H1 (cell line): ENCODE data around the gene ARV1. TPM values are rescaled to one million over a fixed set of nuclear protein-coding genes. Genes with fewer than 3 reads are reported as not detected.

Experiments used
- CTCF ChIA-PET: fragments of 300-600 bp; sonication (Branson Sonifier 250); formaldehyde crosslinking; loops from one replicate; lab custom pipeline; 2021; ENCODE audit not compliant: partially characterized antibody; lab: Charles Lee
- POLR2A ChIA-PET: fragments of 300-600 bp; sonication (Branson Sonifier 250); formaldehyde crosslinking; loops from one replicate; lab custom pipeline; 2021; ENCODE audit warnings: inconsistent platforms; ENCODE audit not compliant: partially characterized antibody; lab: Charles Lee
- DNase-seq, 2 experiments: peaks; one replicate each; pipeline versions ENCODE4 v3.0.0 to v3.0.0-alpha.2; 2010 to 2022; ENCODE audit warnings: low spot score in 2 of 2, low read depth in 1 of 2, mixed read lengths in 1 of 2
- FAIRE-seq: peaks from 2 replicates; lab custom pipeline; 2011; peaks lifted over from hg19 to GRCh38; lab: Jason Lieb, UNC
- H2AFZ ChIP-seq: 2 replicates; pipeline ENCODE4 v1.8.1; 2012; ENCODE audit warnings: low read length, inconsistent platforms
- H2AK5ac ChIP-seq: 2 replicates; pipeline ENCODE4 v1.6.1; 2013; ENCODE audit warnings: low read depth, low read length
- H2BK120ac ChIP-seq: replicated peaks from 2 replicates; pipeline ENCODE3; 2013; ENCODE audit warnings: low read depth, low read length, inconsistent platforms
- H2BK12ac ChIP-seq: 2 replicates; pipeline ENCODE4 v1.6.1; 2013; ENCODE audit warnings: low read depth, low read length
- H2BK15ac ChIP-seq: 2 replicates; pipeline ENCODE4 v1.6.1; 2013; ENCODE audit warnings: low read length
- H2BK20ac ChIP-seq: 2 replicates; pipeline ENCODE4 v1.6.1; 2013; ENCODE audit warnings: low read length
- H2BK5ac ChIP-seq: 2 replicates; pipeline ENCODE4 v1.6.1; 2013; ENCODE audit warnings: low read depth, low read length
- H3K14ac ChIP-seq: 2 replicates; pipeline ENCODE4 v1.6.1; 2013; ENCODE audit warnings: inconsistent platforms; ENCODE audit not compliant: insufficient read length
- H3K18ac ChIP-seq: 2 replicates; pipeline ENCODE4 v1.6.1; 2013; ENCODE audit warnings: low read length; ENCODE audit errors: extremely low read depth
- H3K23ac ChIP-seq: 2 replicates; pipeline ENCODE4 v1.6.1; 2013; ENCODE audit warnings: inconsistent platforms; ENCODE audit not compliant: insufficient read length
- H3K23me2 ChIP-seq: 2 replicates; pipeline ENCODE4 v1.6.1; 2013; ENCODE audit warnings: low read depth, low read length
- H3K27ac ChIP-seq: 2 replicates; pipeline ENCODE4 v1.6.1; 2011; ENCODE audit warnings: low read depth, low read length, inconsistent platforms
- H3K27me3 ChIP-seq, 4 experiments: replicated peaks in 1 of 4; 1 replicate in 1 of 4; 2 replicates in 3 of 4; pipeline versions ENCODE4 v1.6.1 to v1.8.1; 2011 to 2013; ENCODE audit warnings: low read length in 3 of 4, mild to moderate bottlenecking in 3 of 4, inconsistent platforms in 2 of 4, mixed read lengths in 2 of 4, moderate library complexity in 1 of 4; ENCODE audit not compliant: control insufficient read depth in 3 of 4, insufficient read depth in 3 of 4; ENCODE audit errors: extremely low read depth in 1 of 4
- H3K36me3 ChIP-seq, 4 experiments: 2 replicates each; pipeline versions ENCODE4 v1.6.1 to v1.8.1; 2011 to 2013; ENCODE audit warnings: mild to moderate bottlenecking in 4 of 4, low read length in 3 of 4, moderate library complexity in 2 of 4, control low read depth in 1 of 4, inconsistent platforms in 1 of 4; ENCODE audit not compliant: insufficient read depth in 4 of 4, control insufficient read depth in 2 of 4
- H3K4ac ChIP-seq: replicated peaks from 2 replicates; pipeline ENCODE3; 2013; ENCODE audit warnings: low read length, low read depth, mixed read lengths, inconsistent platforms; ENCODE audit not compliant: insufficient read length
- H3K4me1 ChIP-seq, 4 experiments: replicated peaks in 1 of 4; 1 replicate in 1 of 4; 2 replicates in 3 of 4; pipeline versions ENCODE4 v1.6.1 to v1.8.1; 2011 to 2013; ENCODE audit warnings: low read length in 3 of 4, inconsistent platforms in 2 of 4, mixed read lengths in 1 of 4; ENCODE audit not compliant: insufficient read depth in 4 of 4, control insufficient read depth in 3 of 4
- H3K4me2 ChIP-seq, 2 experiments: 2 replicates each; pipeline versions ENCODE4 v1.6.1 to v1.8.1; 2011 to 2013; ENCODE audit warnings: low read depth in 2 of 2, low read length in 2 of 2, control low read depth in 1 of 2, inconsistent platforms in 1 of 2, mild to moderate bottlenecking in 1 of 2; ENCODE audit not compliant: insufficient read depth in 1 of 2
- H3K4me3 ChIP-seq, 4 experiments: fragments of 200-600, 300-600 bp in 1 of 4; sonication (generic), shearing (Covaris generic), sonication (Bioruptor Twin) in 1 of 4; 2 replicates each; pipeline versions ENCODE4 v1.5.1 to v1.8.1; 2011 to 2016; ENCODE audit warnings: low read length in 4 of 4, low read depth in 3 of 4, control low read depth in 2 of 4, inconsistent platforms in 2 of 4, mild to moderate bottlenecking in 2 of 4, mixed read lengths in 1 of 4, moderate library complexity in 1 of 4; ENCODE audit not compliant: insufficient read depth in 2 of 4; ENCODE audit errors: extremely low read depth in 1 of 4
- H3K56ac ChIP-seq: replicated peaks from 2 replicates; pipeline ENCODE3; 2013; ENCODE audit warnings: low read depth, mild to moderate bottlenecking, mixed read lengths, low read length, inconsistent platforms; ENCODE audit not compliant: insufficient read length
- H3K79me1 ChIP-seq: 2 replicates; pipeline ENCODE4 v1.6.1; 2013; ENCODE audit warnings: low read depth, low read length, control low read depth
- H3K79me2 ChIP-seq, 2 experiments: 2 replicates each; pipeline versions ENCODE4 v1.6.1 to v1.8.1; 2012 to 2013; ENCODE audit warnings: low read length in 2 of 2, mild to moderate bottlenecking in 2 of 2, inconsistent platforms in 1 of 2; ENCODE audit not compliant: insufficient read depth in 2 of 2, control insufficient read depth in 1 of 2
- H3K9ac ChIP-seq, 4 experiments: replicated peaks in 1 of 4; 1 replicate in 1 of 4; 2 replicates in 3 of 4; pipeline versions ENCODE4 v1.6.1 to v1.8.1; 2011 to 2013; ENCODE audit warnings: low read depth in 3 of 4, low read length in 3 of 4, control low read depth in 2 of 4, mild to moderate bottlenecking in 2 of 4, moderate library complexity in 2 of 4, inconsistent platforms in 1 of 4; ENCODE audit errors: extremely low read depth in 1 of 4
- H3K9me3 ChIP-seq, 2 experiments: 2 replicates each; pipeline versions ENCODE4 v1.6.1 to v1.8.1; 2012 to 2013; ENCODE audit warnings: mild to moderate bottlenecking in 2 of 2, moderate library complexity in 2 of 2, control low read depth in 1 of 2, inconsistent platforms in 1 of 2, low read depth in 1 of 2, low read length in 1 of 2, mixed read lengths in 1 of 2; ENCODE audit not compliant: insufficient read depth in 2 of 2
- H4K20me1 ChIP-seq, 2 experiments: replicated peaks in 1 of 2; 2 replicates each; pipeline versions ENCODE3 to v1.8.1; 2011 to 2013; ENCODE audit warnings: inconsistent platforms in 2 of 2, low read length in 2 of 2, mild to moderate bottlenecking in 1 of 2; ENCODE audit not compliant: insufficient read depth in 2 of 2, control insufficient read depth in 1 of 2
- H4K5ac ChIP-seq: 2 replicates; pipeline ENCODE4 v1.6.1; 2013; ENCODE audit warnings: low read length, low read depth, mixed read lengths, inconsistent platforms; ENCODE audit not compliant: insufficient read length
- H4K8ac ChIP-seq: 2 replicates; pipeline ENCODE4 v1.8.0; 2013; ENCODE audit warnings: mild to moderate bottlenecking, moderate library complexity, low read length, inconsistent platforms; ENCODE audit not compliant: insufficient read depth; ENCODE audit errors: extremely low read depth
- H4K91ac ChIP-seq: replicated peaks from 2 replicates; pipeline ENCODE3; 2013; ENCODE audit warnings: low read length, mixed read lengths, inconsistent platforms; ENCODE audit not compliant: insufficient read length
- CBX5 ChIP-seq: fragments of 300-800, 300-1000 bp; sonication (generic); IDR thresholded peaks from 2 replicates; pipeline ENCODE4 v1.7.1; 2016; ENCODE audit warnings: antibody characterized with exemption, low read length, low read depth
- CTCF ChIP-seq, 3 experiments: IDR thresholded peaks; 1 replicate in 2 of 3; 2 replicates in 1 of 3; pipeline versions ENCODE4 v1.5.1 to v1.6.1; 2011; ENCODE audit warnings: low read length in 3 of 3, mild to moderate bottlenecking in 3 of 3, inconsistent platforms in 2 of 3, low read depth in 1 of 3, moderate library complexity in 1 of 3; ENCODE audit not compliant: insufficient read depth in 1 of 3; ENCODE audit errors: control extremely low read depth in 1 of 3
- EP300 ChIP-seq, 2 experiments: IDR thresholded peaks; 1 replicate in 1 of 2; 2 replicates in 1 of 2; pipeline ENCODE4 v1.6.1; 2011 to 2012; ENCODE audit warnings: low read depth in 2 of 2, low read length in 2 of 2, mild to moderate bottlenecking in 2 of 2, borderline replicate concordance in 1 of 2, inconsistent platforms in 1 of 2, moderate library complexity in 1 of 2
- PHF8 ChIP-seq: fragments of 200-600 bp; sonication (generic); conservative IDR thresholded peaks from 2 replicates; pipeline ENCODE4 v1.7.1; 2012; ENCODE audit warnings: low read depth, mild to moderate bottlenecking, inconsistent platforms, low read length, moderate library complexity
- RAD21 ChIP-seq, 2 experiments: IDR thresholded peaks in 1 of 2; conservative IDR thresholded peaks in 1 of 2; 2 replicates each; pipeline ENCODE4 v1.6.1; 2011; ENCODE audit warnings: low read depth in 2 of 2, low read length in 2 of 2, improper control_type of control experiment in 1 of 2, inconsistent platforms in 1 of 2, mild to moderate bottlenecking in 1 of 2, moderate library complexity in 1 of 2
- SIRT6 ChIP-seq: IDR thresholded peaks from one replicate; pipeline ENCODE4 v1.7.1; 2012; ENCODE audit warnings: low read length, inconsistent platforms
- TAF7 ChIP-seq: optimal IDR thresholded peaks from 2 replicates; pipeline ENCODE3; 2011; ENCODE audit warnings: low read depth, mild to moderate bottlenecking, inconsistent platforms, low read length, moderate library complexity, borderline replicate concordance
- YY1 ChIP-seq: IDR thresholded peaks from 2 replicates; pipeline ENCODE4 v1.6.1; 2011; ENCODE audit warnings: low read depth, mild to moderate bottlenecking, low read length
- ZNF274 ChIP-seq: IDR thresholded peaks from 2 replicates; pipeline ENCODE4 v1.7.0; 2012; ENCODE audit warnings: low read length, borderline replicate concordance; ENCODE audit errors: extremely low read depth
- WGBS, 2 experiments: shearing (Covaris generic) in 1 of 2; methylation state at CpG; one replicate each; pipeline versions ENCODE4 v1.1.6 to v1.1.7; 2013 to 2015; ENCODE audit warnings: low lambda C conversion rate in 2 of 2, mixed read lengths in 2 of 2, inconsistent platforms in 1 of 2, low coverage in 1 of 2, missing lambda C conversion rate in 1 of 2; ENCODE audit not compliant: insufficient replicate concordance in 2 of 2, insufficient coverage in 1 of 2, insufficient read length in 1 of 2; ENCODE audit errors: extremely low coverage in 1 of 2, missing lambda C conversion rate in 1 of 2; 5-methylcytosine and 5-hydroxymethylcytosine counted together
- polyA plus RNA-seq, 7 experiments: library from polyadenylated mRNA; depleted of rRNA in 3 of 7; stranded (reverse) in 5 of 7; unstranded in 2 of 7; fragments of >200 nt in 5 of 7; fragments of 200-250 nt in 2 of 7; gene quantifications; 1 replicate in 5 of 7; 2 replicates in 1 of 7; 4 replicates in 1 of 7; pipeline versions ENCODE4 v1.2.1 to v1.2.3, GENCODE V29; 2011 to 2013; ENCODE audit warnings: missing spikeins in 2 of 7, mixed read lengths in 2 of 7
- total RNA-seq: library from RNA; stranded (reverse); fragmentation: NEBNext Ultra II Directional; extraction: Animal tissue kit (Norgen Biotek cat#: 25700); gene quantifications from 2 replicates; pipeline ENCODE4 v1.2.1, GENCODE V29; 2021
- TF ChIP-seq, protein P1 (sequence below): IDR thresholded peaks from 2 replicates; pipeline ENCODE4 v1.6.1; 2011; ENCODE audit warnings: low read depth, mild to moderate bottlenecking, low read length; ENCODE audit not compliant: insufficient read depth

ARV1 gene
- total and polyA plus RNA-seq, 2 of the 8 experiments (the other 6 are each of a cell fraction or from before 2014, with no cell fraction given), result 13.1 to 13.4 TPM

DNA sequence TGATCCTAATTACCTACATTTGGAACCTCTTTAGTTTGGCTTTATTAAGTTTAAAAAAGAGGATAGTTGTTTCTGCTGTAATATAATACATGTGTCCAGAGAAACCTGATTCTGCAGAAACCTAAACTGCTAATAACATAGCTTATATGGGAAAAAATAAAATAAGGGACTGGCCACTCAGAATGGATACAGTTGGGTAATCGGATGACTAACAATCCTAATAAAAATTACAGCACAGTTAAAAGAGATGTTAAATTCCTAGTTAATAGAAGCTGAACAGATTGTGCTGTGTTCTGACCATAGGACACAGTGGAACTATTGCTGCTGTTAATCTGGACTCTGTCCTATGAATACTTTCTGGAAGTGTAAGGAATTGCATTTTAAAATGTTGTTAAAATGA is 16.0 kb downstream of the ARV1 start:
- H4K20me1 ChIP-seq, result peaks cover 2 to 4% of the 10 kb centered on the region in 2 experiments
- FAIRE-seq, result no peak
- H2BK15ac ChIP-seq, result no peak overlapping the region
- no peak overlapping the region for H2BK20ac ChIP-seq
- no peak overlapping the region for H2AFZ ChIP-seq
- POLR2A ChIA-PET, result no interaction called here
- no peak overlapping the region for H2BK120ac ChIP-seq
- H3K9ac ChIP-seq, result no peak overlapping the region
- no peak overlapping the region for H3K18ac ChIP-seq
- no peak overlapping the region for H2BK12ac ChIP-seq
- H3K23ac ChIP-seq, result no peak overlapping the region
- H3K23me2 ChIP-seq, result no peaks in the 10 kb centered on the region; the same call in 1 of the 2 replicates
- no peak overlapping the region for H3K56ac ChIP-seq
- DNase-seq, result no peak
- H3K79me2 ChIP-seq, result no peaks in the 10 kb centered on the region
- peaks cover 2 to 9% (median 6%) of the 10 kb centered on the region in 4 experiments; a peak in 6 of 8 replicates for H3K36me3 ChIP-seq
- no peaks in the 10 kb centered on the region for H3K27me3 ChIP-seq
- CTCF ChIA-PET, result interaction anchor here (0.8 to 1.4 kb wide), 4 partner anchors 10 to 119 kb away, joined by 3 to 4 read pairs (median 3); no protein-coding TSS in a partner anchor
- H4K5ac ChIP-seq, result no peak overlapping the region
- H2AK5ac ChIP-seq, result no peak overlapping the region
- H3K14ac ChIP-seq, result no peak overlapping the region
- H3K4me3 ChIP-seq, result no peak overlapping the region
- no peaks in the 10 kb centered on the region for H3K79me1 ChIP-seq
- no peak overlapping the region for H3K27ac ChIP-seq
- 91% methylated on average over 1 of the region's 1 CpG; no CpG with 5 or more reads in 1 of the 2 experiments for WGBS, 2 experiments
- H4K8ac ChIP-seq, result no peak overlapping the region
- H3K4ac ChIP-seq, result no peak overlapping the region
- H3K4me2 ChIP-seq, result no peak overlapping the region
- no peaks in the 10 kb centered on the region for H3K4me1 ChIP-seq
- H4K91ac ChIP-seq, result no peak overlapping the region
- H3K9me3 ChIP-seq, result no peaks in the 10 kb centered on the region
- no peak overlapping the region for H2BK5ac ChIP-seq
- no peak for TF ChIP-seq CBX5
- TF ChIP-seq, protein P1, sequence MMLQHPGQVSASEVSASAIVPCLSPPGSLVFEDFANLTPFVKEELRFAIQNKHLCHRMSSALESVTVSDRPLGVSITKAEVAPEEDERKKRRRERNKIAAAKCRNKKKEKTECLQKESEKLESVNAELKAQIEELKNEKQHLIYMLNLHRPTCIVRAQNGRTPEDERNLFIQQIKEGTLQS, result no peak
- no peak for TF ChIP-seq EP300 (IDR thresholded peaks at IDR 0.05; ENCODE audit: borderline replicate concordance in 1 of 2, low read depth in 2 of 2, low read length in 2 of 2)
- no peak for TF ChIP-seq PHF8
- TF ChIP-seq ZNF274, result no peak
- no peak for TF ChIP-seq CTCF (IDR thresholded peaks at IDR 0.05; ENCODE audit: control extremely low read depth in 1 of 3, insufficient read depth in 1 of 3, low read depth in 1 of 3, low read length in 3 of 3)
- TF ChIP-seq RAD21 (IDR thresholded peaks at IDR 0.05 in 1 of 2, conservative IDR thresholded peaks at IDR 0.05 in 1 of 2; ENCODE audit: low read depth in 2 of 2, low read length in 2 of 2), result no peak
- no peak for TF ChIP-seq TAF7
- TF ChIP-seq SIRT6, result no peak
- TF ChIP-seq YY1, result no peak
